ENCODE results near the gene RPL19. TPM values are rescaled to one million over a fixed set of nuclear protein-coding genes. Genes with fewer than 3 reads are reported as not detected.
"Not testable (repeated sequence)": the region's sequence is repeated elsewhere in the genome, so short reads cannot be mapped to it uniquely, and the experiment has no call there.

Gene RPL19
- total RNA-seq, 1 donor from 2014 or later = 1,703 TPM

DNA sequence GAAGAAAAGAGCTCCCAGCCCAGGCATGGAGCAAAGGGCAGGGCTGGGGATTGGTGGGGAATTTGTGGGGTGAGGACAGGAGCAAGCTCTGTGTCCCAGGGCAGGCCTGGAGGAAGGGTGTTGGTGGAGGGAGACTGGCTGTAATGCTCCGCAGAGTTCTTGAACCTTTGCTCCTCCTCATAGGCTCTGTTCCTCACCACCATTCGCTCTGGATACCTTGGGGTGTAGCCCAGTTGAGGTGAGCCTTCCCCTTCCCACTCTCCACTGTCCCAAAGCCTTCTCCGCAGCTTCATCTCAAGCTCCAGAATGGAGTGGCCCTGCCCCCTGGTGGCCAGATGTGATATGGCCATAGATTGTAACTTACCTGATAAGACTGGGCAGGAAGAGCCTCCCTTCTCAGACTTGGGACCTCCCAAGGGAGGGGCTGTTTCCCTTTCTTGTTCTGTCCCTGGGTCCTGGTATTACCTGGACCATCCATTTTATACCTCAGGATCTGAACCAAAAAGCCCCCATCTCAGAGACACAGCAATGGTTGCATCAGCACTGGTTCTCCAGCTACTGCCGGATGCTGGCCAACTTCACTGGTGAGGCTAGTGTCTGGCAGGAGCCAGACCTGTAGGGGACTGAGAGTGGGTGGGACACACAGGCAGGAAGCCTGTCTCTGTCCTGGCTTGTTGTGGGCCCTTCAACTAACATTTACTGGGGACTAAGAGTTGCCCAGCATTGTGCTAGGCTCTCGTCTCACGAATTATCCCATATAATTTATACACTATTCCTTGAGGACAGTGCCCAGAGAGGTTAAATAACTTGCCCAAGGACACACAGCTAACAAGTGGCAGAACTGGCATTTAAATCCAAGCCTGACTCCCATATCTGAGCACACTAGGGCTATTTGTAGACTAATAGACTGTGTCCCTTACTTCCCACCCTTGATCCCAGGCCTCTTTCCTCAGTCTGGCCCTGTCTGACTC, 44.8 kb downstream of the RPL19 start:
- Mint-ChIP-seq H3K27ac (peak overlapping the region; percentile 40), H3K27me3 (peaks cover 5% of the 10 kb centered on the region), H3K36me3 (no peaks in the 10 kb centered on the region), H3K9me3 (no peaks in the 10 kb centered on the region), H3K4me1 (ENCODE audit: unreplicated experiment) (peaks cover 5% of the 10 kb centered on the region), H3K4me3 (no peak overlapping the region)
- peak; percentile 90 for DNase-seq (ENCODE audit: extremely low spot score, unreplicated experiment)
- TF ChIP-seq, protein P1, sequence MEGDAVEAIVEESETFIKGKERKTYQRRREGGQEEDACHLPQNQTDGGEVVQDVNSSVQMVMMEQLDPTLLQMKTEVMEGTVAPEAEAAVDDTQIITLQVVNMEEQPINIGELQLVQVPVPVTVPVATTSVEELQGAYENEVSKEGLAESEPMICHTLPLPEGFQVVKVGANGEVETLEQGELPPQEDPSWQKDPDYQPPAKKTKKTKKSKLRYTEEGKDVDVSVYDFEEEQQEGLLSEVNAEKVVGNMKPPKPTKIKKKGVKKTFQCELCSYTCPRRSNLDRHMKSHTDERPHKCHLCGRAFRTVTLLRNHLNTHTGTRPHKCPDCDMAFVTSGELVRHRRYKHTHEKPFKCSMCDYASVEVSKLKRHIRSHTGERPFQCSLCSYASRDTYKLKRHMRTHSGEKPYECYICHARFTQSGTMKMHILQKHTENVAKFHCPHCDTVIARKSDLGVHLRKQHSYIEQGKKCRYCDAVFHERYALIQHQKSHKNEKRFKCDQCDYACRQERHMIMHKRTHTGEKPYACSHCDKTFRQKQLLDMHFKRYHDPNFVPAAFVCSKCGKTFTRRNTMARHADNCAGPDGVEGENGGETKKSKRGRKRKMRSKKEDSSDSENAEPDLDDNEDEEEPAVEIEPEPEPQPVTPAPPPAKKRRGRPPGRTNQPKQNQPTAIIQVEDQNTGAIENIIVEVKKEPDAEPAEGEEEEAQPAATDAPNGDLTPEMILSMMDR (conservative IDR thresholded peaks at IDR 0.05) = peak; percentile 95

DNA sequence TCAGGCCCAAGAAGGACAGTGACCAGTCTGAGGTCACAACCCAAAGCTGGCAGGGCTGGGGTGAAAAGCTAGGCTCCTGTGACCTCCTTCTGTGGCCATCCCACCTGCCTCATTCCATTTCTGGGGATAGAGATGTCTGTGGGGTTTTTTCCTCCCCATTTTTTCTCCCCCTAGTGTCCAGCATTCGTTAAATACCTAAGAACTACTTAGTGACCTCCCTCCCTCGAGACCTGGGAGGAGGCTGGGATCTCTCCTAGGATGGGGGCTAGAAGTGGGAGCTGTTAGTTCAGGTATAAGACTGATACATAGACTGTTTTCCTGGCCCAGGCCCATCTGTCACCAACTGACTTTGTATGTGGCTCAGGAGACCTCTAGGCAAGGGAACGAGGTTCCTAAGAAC, 46.2 kb downstream of the RPL19 start:
- Mint-ChIP-seq H3K4me1 (ENCODE audit: unreplicated experiment) (peaks cover 5% of the 10 kb centered on the region), H3K27me3 (peaks cover 4% of the 10 kb centered on the region), H3K4me3 (no peak overlapping the region), H3K36me3 (no peaks in the 10 kb centered on the region), H3K9me3 (no peaks in the 10 kb centered on the region), H3K27ac (no peak overlapping the region)
- TF ChIP-seq, protein P1 (conservative IDR thresholded peaks at IDR 0.05) = no peak
- DNase-seq (ENCODE audit: extremely low spot score, unreplicated experiment) = no peak

DNA sequence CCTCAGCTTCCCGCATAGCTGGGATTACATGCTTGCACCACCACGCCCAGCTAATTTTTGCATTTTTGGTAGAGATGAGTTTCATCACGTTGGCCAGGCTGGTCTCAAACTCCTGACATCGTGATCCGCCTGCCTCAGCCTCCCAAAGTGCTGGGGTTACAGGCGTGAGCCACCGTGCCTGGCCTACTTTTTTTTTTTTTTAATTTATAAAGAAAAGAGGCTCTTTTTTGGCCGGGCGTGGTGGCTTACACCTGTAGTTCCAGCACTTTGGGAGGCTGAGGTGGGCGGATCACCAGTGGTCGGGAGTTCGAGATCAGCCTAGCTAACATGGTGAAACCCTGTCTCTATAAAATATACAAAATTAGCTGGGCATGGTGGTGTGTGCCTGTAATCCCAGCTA, 50.0 kb downstream of the RPL19 start:
- H3K36me3 Mint-ChIP-seq = peaks cover 11% of the 10 kb centered on the region
- H3K27me3 Mint-ChIP-seq; H3K9me3 Mint-ChIP-seq; DNase-seq (ENCODE audit: extremely low spot score, unreplicated experiment); H3K27ac Mint-ChIP-seq; H3K4me3 Mint-ChIP-seq; H3K4me1 Mint-ChIP-seq (ENCODE audit: unreplicated experiment): not testable (repeated sequence)

DNA sequence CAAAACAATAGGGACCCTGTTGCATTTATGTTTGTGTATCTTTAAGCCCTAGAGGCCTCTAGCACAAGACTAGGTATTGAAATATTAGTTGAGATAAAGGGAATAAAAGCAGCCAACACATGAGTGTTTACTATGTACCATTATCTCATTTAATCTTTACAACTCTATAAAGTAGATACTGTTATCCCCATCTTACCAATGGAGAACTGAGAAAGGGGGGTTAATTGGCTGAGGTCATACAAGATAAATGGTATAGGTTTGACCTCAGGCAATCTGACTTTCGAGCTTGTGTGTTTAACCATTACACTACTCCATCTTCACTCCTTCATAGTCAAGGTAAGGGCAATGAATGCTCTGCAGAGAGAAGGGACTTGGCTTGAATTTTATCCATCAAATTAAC, 51.9 kb downstream of the RPL19 start:
- no peak overlapping the region for H3K4me3 Mint-ChIP-seq
- no peaks in the 10 kb centered on the region for H3K9me3 Mint-ChIP-seq
- no peak overlapping the region for H3K27ac Mint-ChIP-seq
- TF ChIP-seq, protein P1 (conservative IDR thresholded peaks at IDR 0.05) = no peak
- H3K36me3 Mint-ChIP-seq = peaks cover 11% of the 10 kb centered on the region
- no peaks in the 10 kb centered on the region for H3K27me3 Mint-ChIP-seq
- no peaks in the 10 kb centered on the region for H3K4me1 Mint-ChIP-seq (ENCODE audit: unreplicated experiment)
- DNase-seq (ENCODE audit: extremely low spot score, unreplicated experiment) = no peak

DNA sequence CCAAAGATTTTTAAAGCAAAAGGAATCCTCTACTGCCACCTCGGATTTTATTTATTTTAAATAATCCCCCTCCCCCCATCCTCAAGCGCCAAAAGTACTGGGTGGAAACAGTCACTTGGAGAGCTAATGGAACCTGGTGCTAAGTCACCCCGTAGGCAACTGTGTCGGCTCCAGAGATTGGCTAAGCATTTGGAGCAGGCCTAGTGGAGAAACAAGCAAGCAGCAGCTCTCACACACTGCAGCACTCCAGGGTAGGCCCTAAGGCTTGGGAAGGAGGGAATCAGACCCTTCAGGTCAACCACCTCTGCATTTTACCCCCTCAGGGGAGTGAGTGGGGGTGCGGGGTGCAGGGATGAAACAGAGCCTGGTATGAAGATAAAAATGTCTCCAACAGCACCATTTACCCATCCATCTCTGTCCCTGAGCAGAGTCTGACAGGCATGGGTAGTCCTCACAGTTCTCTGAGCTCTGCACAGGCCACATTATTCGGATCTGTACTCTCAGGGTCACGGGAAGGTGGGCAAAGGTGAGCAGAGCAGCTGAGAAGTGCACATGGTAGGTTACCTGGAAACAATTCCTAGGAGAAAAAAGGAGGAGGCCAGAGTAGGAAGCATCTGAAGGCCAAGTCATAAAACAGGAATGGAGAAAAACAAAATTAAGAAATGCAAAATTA, 52.8 kb downstream of the RPL19 start:
- DNase-seq (ENCODE audit: extremely low spot score, unreplicated experiment) = no peak
- no peaks in the 10 kb centered on the region for H3K4me1 Mint-ChIP-seq (ENCODE audit: unreplicated experiment)
- TF ChIP-seq, protein P1 (conservative IDR thresholded peaks at IDR 0.05) = no peak
- H3K4me3 Mint-ChIP-seq = no peak overlapping the region
- H3K27me3 Mint-ChIP-seq = no peaks in the 10 kb centered on the region
- H3K9me3 Mint-ChIP-seq = no peaks in the 10 kb centered on the region
- no peak overlapping the region for H3K27ac Mint-ChIP-seq
- peaks cover 11% of the 10 kb centered on the region for H3K36me3 Mint-ChIP-seq

Other genes starting within 250 kb of the RPL19 start
- not detected in 2 replicates for gene FBXO47, start 232.9 kb upstream of the RPL19 start, total RNA-seq (ENCODE audit: low replicate concordance)
- gene PLXDC1, start 48.6 kb upstream of the RPL19 start, total RNA-seq (ENCODE audit: low replicate concordance) = 1.7 and 5.0 TPM in 2 replicates
- not detected in 2 replicates for gene ARL5C, start 34.1 kb upstream of the RPL19 start, total RNA-seq (ENCODE audit: low replicate concordance)
- 1.8 and 9.5 TPM in 2 replicates for gene CACNB1, start 2.6 kb upstream of the RPL19 start, total RNA-seq (ENCODE audit: low replicate concordance)
- gene STAC2, start 25.7 kb downstream of the RPL19 start, total RNA-seq (ENCODE audit: low replicate concordance) = 1.5 TPM in 1 of 2 replicates, not detected in the other
- gene FBXL20, start 201.3 kb downstream of the RPL19 start, total RNA-seq (ENCODE audit: low replicate concordance) = 17.9 and 21.6 TPM in 2 replicates

All from type B pancreatic cell (in vitro differentiated cells).